Lung (tissue), 12 donors: ENCODE results near the gene ZNRF1. TPM values are rescaled to one million over a fixed set of nuclear protein-coding genes. Genes with fewer than 3 reads are reported as not detected.
"Not testable (repeated sequence)": the region's sequence is repeated elsewhere in the genome, so short reads cannot be mapped to it uniquely, and the experiment has no call there.

Experiments
- ATAC-seq: fragments of 200-7000 bp; cut with Tn5 transposase; one replicate; pipeline ENCODE4 v1.9.1; 2020; ENCODE audit warnings: moderate number of reproducible peaks; ENCODE audit not compliant: insufficient read depth, low FRiP score
- DNase-seq, 3 donors: peaks; one replicate each; pipeline ENCODE4 v3.0.0-alpha.2; 2013 to 2017
- H3K27ac ChIP-seq, 2 donors: one replicate each; pipeline ENCODE4 v1.5.1; 2013; ENCODE audit warnings: mild to moderate bottlenecking in 2 of 2, moderate library complexity in 2 of 2, control low read depth in 1 of 2, inconsistent platforms in 1 of 2, low read depth in 1 of 2, low read length in 1 of 2
- H3K27me3 ChIP-seq, 3 donors: one replicate each; pipeline ENCODE4 v1.5.1; 2013; ENCODE audit warnings: low read length in 2 of 3; ENCODE audit not compliant: control insufficient read depth in 3 of 3, insufficient read depth in 3 of 3
- H3K36me3 ChIP-seq, 4 donors: one replicate each; pipeline ENCODE4 v1.5.1; 2013; ENCODE audit warnings: low read length in 4 of 4, mild to moderate bottlenecking in 1 of 4, moderate library complexity in 1 of 4; ENCODE audit not compliant: control insufficient read depth in 4 of 4, insufficient read depth in 4 of 4
- H3K4me1 ChIP-seq, 5 donors: one replicate each; pipeline ENCODE4 v1.5.1; 2013; ENCODE audit warnings: low read length in 5 of 5, mild to moderate bottlenecking in 2 of 5, moderate library complexity in 1 of 5; ENCODE audit not compliant: control insufficient read depth in 5 of 5, insufficient read depth in 5 of 5
- H3K4me3 ChIP-seq: one replicate; pipeline ENCODE4 v1.5.1; 2013; ENCODE audit warnings: mild to moderate bottlenecking, control low read depth, moderate library complexity
- H3K9ac ChIP-seq, 2 donors: one replicate each; pipeline ENCODE4 v1.5.1; 2013; ENCODE audit warnings: low read length in 2 of 2, control low read depth in 1 of 2; ENCODE audit not compliant: insufficient read depth in 1 of 2
- H3K9me3 ChIP-seq, 4 donors: one replicate each; pipeline ENCODE4 v1.5.1; 2013; ENCODE audit warnings: low read length in 3 of 4, mild to moderate bottlenecking in 1 of 4, moderate library complexity in 1 of 4; ENCODE audit not compliant: control insufficient read depth in 4 of 4, insufficient read depth in 3 of 4
- CTCF ChIP-seq: IDR thresholded peaks from 2 replicates; pipeline ENCODE4 v1.5.1; 2012; ENCODE audit warnings: mild to moderate bottlenecking; ENCODE audit errors: control extremely low read depth, extremely low read depth
- WGBS, 2 donors: extraction: QIAGEN DNeasy Blood & Tissue Kit; methylation state at CpG; one replicate each; pipeline ENCODE4 v1.1.7; 2013; 5-methylcytosine and 5-hydroxymethylcytosine counted together
- polyA plus RNA-seq, 2 donors: library from polyadenylated mRNA; stranded (reverse); fragments of 200-250 nt; gene quantifications; one replicate each; pipeline ENCODE4 v1.2.1, GENCODE V29; 2013
- total RNA-seq, 2 donors: library from RNA; depleted of rRNA in 1 of 2; stranded (reverse); fragments of >200 nt in 1 of 2; gene quantifications; one replicate each; pipeline ENCODE4 v1.2.1, GENCODE V29; 2014 to 2021
- donor health status: control.
- donor health status: control.
- donor health status: Bipolar disorder and iron deficiency.
- donor health status: healthy.
- donor health status: DM: yes; HTN: yes; CAD: no.

ZNRF1 gene
- total and polyA plus RNA-seq, 4 donors: 8.9 to 25.1 (median 16.2) TPM

DNA sequence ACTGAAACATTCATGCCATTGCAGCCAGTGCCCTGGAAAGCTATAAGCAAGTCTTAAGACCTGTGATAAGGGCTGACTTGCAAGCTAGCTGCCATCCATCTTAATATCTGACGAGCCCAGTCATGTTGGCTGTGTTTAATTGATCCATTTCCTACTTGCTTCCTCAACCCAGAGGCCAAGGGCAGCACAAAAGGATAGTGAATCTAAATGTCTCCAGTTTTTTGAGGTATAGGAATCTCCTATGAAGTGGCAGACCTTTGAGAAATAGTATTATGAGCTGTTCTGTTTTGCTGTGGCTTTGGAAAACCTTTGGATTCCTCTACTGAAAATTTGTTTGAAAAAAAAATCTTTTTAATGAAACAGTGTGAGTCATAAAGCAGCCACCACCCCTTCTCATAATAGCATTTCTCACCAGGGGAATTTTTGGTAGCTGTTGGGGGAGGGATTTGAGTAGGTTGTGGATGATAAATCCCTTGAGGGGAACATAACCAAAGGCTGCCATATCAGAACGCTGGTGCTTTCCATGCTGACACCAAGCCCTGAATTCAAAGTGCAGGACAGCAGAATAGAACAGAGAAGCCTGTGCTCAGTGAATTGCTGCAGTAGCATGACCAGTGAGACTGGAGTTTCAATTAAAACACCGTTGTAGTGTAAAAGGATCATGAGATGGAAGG lies 12.9 kb downstream of the ZNRF1 start:
- Histone ChIP-seq H3K9ac (no peak overlapping the region), H3K4me3 (no peak overlapping the region), H3K27me3 (no peaks in the 10 kb centered on the region), H3K9me3 (no peaks in the 10 kb centered on the region), H3K4me1 (peaks cover 5 to 16% (median 8%) of the 10 kb centered on the region in 5 donors), H3K36me3 (peaks cover 0 to 3% (median 0%) of the 10 kb centered on the region in 4 donors), H3K27ac (peak overlapping the region; percentile 75 to 83)
- no peak for TF ChIP-seq CTCF
- WGBS, 2 donors: 30 to 47% methylated on average over 3 of the region's 3 CpGs
- ATAC-seq (peak; percentile 86), DNase-seq (no peak)

GRCh38 chr16:75012380-75013081 lies 13.7 kb downstream of the ZNRF1 start:
- no peak for TF ChIP-seq CTCF
- DNase-seq (no peak), ATAC-seq (no peak)
- Histone ChIP-seq H3K4me3 (no peak overlapping the region), H3K9ac (peak overlapping the region in 1 of 2 donors; percentile 42), H3K4me1 (peaks cover 5 to 16% (median 11%) of the 10 kb centered on the region in 5 donors), H3K36me3 (peaks cover 0 to 3% (median 0%) of the 10 kb centered on the region in 4 donors), H3K27ac (peak overlapping the region; percentile 75 to 83), H3K27me3 (no peaks in the 10 kb centered on the region), H3K9me3 (no peaks in the 10 kb centered on the region)
- WGBS, 2 donors: 42% methylated on average over 8 of the region's 8 CpGs

- not testable (repeated sequence) for ATAC-seq
- peaks cover 5 to 16% (median 11%) of the 10 kb centered on the region in 5 donors for H3K4me1 ChIP-seq
These were observed 14.3 kb downstream of the ZNRF1 start for GRCh38 chr16:75013123-75013522.

GRCh38 chr16:75014318-75014717 lies 15.5 kb downstream of the ZNRF1 start:
- Histone ChIP-seq H3K27ac (no peak overlapping the region), H3K9me3 (no peaks in the 10 kb centered on the region), H3K4me3 (no peak overlapping the region), H3K4me1 (peaks cover 7 to 16% (median 11%) of the 10 kb centered on the region in 5 donors), H3K27me3 (no peaks in the 10 kb centered on the region), H3K9ac (no peak overlapping the region), H3K36me3 (no peaks in the 10 kb centered on the region)
- 95 to 99% methylated on average over 2 of the region's 2 CpGs for whole genome bisulfite sequencing, 2 donors
- no peak for TF ChIP-seq CTCF
- DNase-seq: no peak
- ATAC-seq: no peak

More at GRCh38 chr16:75013123-75013522, 14.3 kb downstream of the ZNRF1 start:
- H3K9ac ChIP-seq, H3K9me3 ChIP-seq, H3K27me3 ChIP-seq, H3K36me3 ChIP-seq, DNase-seq, H3K4me3 ChIP-seq: not testable (repeated sequence)
- H3K27ac ChIP-seq: peak overlapping the region in 1 of 2 donors; percentile 83
- 80 to 85% methylated on average over 6 of the region's 6 CpGs for WGBS, 2 donors

DNA sequence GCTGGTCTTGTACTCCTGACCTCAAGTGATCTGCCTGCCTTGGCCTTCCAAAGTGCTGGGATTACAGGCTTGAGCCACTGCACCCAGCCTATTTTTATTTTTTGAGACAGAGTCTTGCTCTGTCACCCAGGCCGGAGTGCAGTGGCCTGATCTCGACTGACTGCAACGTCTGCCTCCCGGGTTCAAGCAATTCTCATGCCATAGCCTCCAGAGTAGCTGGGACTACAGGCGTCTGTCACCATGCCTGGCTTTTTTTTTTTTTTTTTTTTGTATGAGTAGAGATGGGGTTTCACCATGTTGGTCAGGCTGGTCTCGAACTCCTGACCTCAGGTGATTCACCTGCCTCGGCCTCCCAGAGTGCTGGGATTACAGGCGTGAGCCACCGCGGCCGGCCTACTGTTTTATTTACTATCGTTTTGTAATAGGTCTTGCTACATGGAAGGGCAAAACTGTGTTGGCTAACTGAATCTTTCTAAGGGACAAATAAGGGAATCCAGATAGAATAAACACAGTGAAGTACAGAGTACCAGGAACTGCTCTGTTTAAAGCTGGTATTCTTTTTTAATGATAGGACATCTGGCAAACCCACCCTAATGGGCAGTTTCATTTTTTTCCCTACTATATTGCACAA lies 17.7 kb downstream of the ZNRF1 start:
- peak overlapping the region in 1 of 2 donors; percentile 40 for H3K27ac ChIP-seq
- DNase-seq: peak in 2 of 3 donors; percentile 41 to 52
- H3K36me3 ChIP-seq, H3K4me3 ChIP-seq, ATAC-seq, H3K9ac ChIP-seq, H3K9me3 ChIP-seq, H3K27me3 ChIP-seq: not testable (repeated sequence)
- peaks cover 7 to 13% (median 11%) of the 10 kb centered on the region in 5 donors for H3K4me1 ChIP-seq
- 62 to 74% methylated on average over 12 of the region's 12 CpGs for WGBS, 2 donors
